LoVo (cell line): ENCODE results near the gene SLIT1.
A peak's percentile ranks its signal among the peaks of the same experiment; 100 is the strongest.
"Not testable (repeated sequence)": the region's sequence is repeated elsewhere in the genome, so short reads cannot be mapped to it uniquely, and the experiment has no call there.

Source experiments
- DNase-seq: peaks from one replicate; pipeline ENCODE4 v3.0.0-alpha.2; 2016; ENCODE audit warnings: low spot score

SLIT1 gene

DNA sequence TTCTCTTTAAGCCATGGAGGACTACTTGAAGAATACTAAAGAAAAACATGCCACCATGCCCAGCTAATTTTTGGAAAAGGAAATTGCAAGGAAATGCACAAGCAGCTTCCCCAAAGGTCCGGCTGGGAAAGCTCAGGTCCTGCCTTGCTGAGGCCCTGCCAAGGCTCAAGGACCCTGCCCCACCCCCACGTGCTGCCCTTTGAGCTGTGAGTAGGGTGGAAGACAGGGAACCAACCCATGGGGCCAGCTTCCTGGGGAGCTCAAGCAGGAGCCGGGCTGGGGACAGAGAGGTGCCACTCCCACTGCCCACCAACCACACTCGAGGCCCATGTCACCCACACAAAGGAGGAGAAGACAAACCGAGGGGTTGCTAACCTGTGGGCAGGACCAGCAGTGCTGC lies 78.2 kb downstream of the SLIT1 start:
- DNase-seq = no peak

DNA sequence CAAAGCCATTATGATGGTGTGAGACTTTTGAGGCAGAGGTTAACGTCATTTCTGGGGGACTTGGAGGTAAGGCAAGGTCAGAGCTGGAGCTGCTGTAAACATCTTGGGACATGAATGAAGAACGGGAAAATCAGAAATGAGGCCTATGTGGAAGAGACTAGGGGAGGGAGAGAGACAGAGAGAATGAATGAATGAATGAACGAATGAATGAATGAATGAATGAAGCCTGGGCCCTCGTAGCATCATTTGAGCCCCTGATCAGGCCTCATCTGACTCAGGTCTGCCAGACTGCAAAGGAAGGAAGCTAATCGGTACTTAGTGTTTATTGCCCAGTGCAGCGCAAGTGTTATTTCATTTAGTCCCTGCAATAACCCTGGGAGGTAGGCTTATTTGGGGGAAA lies 79.6 kb downstream of the SLIT1 start:
- DNase-seq = no peak

DNA sequence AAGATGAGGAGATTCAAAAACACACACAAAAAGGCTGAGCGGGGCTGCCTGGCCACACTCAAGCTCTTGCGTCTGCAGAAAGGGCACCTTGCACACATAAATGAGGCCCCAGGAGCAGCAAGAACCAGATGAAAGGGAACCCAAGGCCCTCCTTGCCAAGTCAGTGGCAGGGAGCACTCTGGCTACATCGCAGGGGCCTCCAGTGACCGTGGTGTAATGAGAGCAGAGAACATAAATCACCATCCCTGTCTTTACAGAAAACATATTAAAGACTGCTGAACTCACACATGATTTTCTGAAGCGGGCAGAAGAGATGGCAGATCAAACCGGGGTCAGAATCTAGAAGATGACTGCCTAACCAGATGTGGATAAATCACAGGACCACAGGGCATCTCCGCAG lies 80.5 kb downstream of the SLIT1 start:
- DNase-seq = no peak

DNA sequence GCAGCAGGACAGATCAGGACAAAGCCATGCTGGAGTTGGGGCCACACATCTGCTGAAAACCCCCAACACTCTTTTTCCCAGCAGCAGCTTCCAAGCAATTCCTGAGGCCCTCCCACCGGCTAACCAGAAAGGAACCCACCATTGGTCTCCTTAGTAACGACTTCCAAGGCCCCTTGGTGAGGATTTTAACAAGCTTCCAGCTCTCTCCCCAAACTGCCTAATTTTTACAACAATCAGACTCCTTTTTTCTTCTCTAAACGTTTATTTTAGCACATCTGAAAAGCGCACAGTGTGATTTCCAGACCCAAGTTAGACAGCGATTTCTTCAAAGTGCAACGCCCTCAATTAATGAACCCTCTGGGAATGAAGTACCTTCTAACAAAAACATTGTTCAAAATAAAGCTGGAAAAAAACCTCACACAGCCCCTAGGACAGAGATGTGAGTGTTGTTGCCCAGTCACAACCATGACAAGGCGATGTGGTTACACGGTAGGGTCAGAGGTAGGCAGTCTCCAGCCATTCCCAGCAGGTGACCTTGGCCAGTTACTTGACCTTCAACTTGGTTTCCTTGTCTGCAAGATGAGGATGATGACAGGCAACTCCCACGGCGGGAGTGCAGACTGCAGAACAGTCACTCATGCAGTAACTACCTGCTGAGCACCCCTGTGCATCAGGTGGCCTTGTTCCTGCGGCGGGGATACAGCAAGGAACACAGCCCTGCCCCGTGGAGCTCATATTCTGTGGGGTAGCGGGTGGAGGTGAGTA lies 82.3 kb downstream of the SLIT1 start:
- no peak for DNase-seq

DNA sequence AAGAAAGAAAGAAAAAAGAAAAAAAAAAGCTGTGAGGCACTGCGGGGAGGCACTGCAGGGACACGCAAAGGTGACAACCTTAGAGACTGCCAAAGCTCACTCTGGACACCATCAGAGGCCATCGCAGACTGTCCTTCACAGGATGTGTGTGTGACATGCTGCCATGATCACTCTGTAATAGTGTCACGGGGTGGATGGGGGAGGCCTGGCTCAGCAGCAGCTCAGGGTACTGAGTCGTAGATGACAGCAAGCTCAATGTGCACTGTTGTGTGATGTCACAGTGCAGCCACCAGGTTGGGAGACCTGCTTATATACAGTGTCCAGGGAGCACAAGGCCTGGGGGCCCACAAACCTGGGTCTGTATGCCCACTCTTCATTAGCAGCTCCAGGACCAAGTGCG lies 83.3 kb downstream of the SLIT1 start:
- no peak for DNase-seq

DNA sequence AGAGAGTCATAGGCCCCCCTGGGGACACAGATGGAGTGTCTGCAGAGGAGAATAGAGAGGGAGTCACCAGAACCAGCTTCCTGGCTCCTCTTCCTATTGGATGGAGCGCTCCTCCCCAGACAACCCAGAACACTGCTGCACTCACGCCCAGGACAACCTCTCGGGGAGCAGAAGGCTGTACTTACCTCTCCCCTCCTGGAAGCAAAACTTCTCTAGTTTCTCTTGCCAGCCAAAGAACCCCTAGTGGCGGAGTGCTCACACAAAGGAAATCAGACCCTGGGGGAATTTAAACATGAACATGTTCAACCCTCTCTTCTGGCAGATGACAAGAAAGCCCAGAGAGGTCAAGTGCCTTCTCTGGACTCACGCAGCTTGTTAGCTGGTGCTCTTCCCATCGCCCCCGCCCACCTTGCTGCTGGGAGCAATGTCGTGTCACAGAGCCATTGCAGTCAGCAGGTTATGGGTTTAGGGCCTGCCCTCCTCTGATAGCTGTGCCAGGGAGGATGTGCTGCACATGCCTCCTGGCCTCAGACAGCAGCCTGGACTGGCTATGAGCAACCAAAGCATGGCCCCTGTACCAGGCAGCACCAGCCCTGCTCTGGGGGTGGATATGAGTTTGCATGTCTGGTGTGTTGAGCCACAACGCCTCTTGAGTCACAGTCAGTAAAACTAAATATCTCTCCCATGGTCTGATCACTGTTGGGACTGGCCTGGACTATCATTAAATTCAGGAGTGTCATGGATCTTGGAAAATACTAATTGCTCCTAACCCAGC lies 84.4 kb downstream of the SLIT1 start:
- no peak for DNase-seq

DNA sequence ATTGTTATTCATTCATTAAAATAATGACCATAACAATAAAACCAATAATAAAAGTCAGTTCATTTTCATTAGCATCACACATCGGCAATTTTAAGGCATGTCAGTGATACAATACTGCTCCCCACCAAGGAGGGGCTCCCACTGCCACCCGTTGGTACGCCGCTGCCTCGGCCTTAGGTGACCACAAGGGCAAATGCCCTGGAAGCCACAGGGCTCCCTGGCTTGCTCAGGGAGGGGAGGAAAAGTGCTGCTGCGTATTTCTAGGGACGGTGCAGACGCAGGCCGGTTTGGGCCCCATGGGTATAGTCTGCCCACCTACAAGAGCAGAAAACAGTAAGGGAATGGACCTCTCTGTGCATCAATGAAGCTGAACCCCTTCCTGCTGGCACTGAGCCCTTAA lies 85.1 kb downstream of the SLIT1 start:
- DNase-seq = no peak

DNA sequence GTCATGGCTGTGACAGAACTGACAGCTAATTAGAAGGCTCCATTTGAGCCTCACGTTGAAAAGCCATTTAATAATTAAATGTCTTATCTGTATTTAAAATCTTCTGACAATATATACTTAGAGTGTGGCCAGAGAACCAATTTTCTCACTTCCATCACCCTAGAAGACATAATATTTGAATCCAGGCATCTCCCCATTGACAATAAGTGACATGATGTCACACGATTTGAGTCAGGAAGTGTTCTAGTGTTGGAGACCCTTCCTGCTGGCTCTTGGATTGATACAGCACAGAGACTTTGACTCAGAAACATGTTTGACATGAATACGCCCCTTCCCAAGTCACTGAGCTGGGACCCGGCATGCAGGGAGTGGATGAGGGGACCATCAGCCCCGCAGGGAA lies 85.9 kb downstream of the SLIT1 start:
- no peak for DNase-seq

DNA sequence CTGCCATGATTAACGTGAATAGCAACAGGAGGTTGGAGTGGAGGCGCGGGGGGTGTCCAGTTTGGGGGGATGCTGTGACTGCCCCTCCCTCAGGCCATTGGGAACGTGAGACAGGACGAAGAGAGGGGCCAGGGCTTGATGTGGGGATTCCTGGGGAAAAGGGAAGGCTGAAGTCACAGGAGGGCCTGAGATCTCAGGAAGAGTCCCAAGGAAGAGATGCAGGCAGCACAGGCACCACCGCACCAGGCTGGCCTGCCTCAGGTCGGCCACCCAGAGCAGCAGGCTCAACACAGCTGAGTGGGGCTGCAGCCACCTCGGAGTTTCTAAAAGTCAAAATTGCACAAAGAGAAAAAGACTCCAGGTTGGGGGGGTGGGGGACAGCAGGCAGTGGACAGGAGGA lies 86.7 kb downstream of the SLIT1 start:
- DNase-seq = no peak

DNA sequence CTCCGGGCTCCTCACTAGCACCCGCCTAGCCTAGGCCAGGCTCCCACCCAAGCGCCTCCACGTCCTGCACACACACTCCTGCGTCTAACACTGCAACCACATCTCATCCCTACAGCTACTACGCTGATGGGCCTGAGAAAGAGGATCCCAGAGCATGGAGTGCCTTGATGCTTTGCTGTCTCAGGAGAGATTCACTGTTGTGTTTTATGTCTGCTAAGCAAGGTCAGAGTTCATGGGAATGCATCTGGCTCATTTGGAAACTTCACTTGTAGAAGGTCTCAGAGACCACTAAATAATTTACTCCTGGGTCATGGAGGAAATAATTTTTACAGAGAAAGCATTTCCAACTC lies 88.7 kb downstream of the SLIT1 start:
- DNase-seq = no peak

DNA sequence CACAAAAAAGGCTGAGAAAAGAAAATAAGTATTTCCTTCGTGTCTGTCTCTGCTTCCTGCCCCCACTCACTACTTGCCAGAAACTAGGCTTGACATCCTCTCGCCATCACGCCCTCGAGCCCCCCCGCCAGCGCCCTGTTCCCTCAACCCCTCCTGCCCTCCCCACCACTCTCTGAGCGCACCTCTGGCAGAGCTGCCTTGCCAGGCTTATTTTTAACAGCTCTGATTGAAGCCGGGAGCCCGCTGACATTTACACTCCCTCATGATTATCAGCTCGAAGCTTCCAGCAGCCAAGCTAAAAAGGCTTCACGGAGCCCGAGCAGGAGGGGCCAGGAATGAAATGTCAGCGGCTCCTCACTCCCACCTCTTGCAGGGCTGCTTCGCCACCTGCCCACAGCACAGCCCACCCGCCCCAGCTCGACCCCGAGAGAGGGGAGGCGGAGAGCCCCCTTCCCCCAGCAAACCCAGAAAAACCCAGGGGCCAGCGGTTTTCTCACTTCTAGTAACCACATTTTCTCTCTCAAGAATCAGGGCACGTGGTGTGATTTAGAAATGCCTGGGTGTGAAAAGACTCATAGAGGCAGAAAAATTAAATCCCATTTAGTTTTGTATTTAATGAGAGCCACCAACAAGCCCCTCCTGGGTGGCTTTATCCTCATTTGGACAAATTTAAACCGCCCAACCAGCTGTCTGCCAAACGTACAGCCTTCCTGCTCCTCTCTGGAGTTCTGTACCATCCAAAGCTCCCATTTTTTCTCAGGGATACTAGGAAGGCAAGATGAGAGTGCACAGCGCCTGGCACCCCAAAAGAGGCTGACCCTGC lies 89.3 kb downstream of the SLIT1 start:
- DNase-seq = no peak

DNA sequence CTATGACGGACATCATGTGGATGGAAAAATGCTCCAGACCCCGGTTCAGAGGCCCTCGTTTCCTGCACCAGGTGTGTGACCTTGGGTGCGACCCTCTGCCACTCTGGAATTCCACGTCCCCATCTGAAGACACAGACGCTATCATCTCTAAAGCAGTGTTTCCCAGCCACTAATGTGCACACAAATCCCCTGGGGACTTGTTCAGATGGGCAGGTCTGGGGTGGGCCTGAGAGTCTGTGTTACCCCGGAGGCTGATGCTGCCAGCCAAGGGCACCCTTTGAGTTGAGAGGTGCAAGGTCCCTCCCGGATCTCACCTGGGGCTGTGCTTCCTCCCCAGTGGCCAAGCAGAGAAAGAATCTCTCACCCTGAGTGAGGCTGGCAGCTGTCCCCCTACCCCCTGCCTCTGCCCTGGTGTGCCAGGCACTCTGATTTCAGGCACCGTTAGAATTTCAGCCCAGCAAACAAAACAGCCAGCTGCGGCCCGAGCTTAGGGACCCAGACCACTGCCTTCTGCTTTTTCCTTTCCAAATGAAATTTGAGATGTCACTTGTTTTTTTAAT lies 90.0 kb downstream of the SLIT1 start:
- DNase-seq = no peak

DNA sequence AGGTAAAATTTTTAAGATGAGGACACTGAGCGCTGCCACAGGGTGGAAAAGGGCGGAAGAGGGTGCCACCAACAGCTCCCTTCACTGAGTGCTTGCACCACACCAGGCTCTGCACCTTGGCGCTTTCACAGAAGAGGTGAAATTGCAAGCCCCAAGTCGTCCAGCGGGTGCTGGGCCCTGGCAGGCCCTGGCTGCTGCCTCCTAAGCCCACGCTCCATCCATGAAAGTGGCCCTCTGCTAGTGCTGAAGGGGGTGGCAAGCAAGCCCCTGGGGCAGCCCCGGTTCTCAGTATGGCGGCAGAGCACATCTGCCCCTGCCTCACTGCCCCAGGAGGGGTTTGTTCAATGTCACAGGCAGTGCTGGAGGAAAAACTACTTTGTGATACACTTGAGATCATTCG lies 95.1 kb downstream of the SLIT1 start:
- DNase-seq = no peak

DNA sequence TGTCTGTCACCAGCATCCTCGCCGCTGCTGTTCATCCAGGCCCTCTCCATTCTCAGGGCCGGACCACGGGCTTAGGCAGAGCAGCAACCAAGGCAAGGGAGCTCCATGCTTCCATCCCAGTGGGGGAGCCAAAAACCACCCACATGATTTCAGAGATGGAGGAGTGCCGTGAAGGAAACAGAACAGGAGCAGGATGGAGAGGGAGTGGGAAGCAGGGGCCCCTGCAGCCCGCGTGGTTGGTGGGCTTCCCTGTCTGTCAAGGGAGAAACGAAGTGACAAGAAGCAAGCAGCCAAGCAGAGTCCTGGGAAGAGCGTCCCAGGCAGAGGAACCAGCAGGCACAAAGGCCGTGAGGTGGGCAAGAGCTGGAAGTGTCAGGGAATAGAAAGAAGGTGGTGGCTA lies 95.7 kb downstream of the SLIT1 start:
- no peak for DNase-seq

DNA sequence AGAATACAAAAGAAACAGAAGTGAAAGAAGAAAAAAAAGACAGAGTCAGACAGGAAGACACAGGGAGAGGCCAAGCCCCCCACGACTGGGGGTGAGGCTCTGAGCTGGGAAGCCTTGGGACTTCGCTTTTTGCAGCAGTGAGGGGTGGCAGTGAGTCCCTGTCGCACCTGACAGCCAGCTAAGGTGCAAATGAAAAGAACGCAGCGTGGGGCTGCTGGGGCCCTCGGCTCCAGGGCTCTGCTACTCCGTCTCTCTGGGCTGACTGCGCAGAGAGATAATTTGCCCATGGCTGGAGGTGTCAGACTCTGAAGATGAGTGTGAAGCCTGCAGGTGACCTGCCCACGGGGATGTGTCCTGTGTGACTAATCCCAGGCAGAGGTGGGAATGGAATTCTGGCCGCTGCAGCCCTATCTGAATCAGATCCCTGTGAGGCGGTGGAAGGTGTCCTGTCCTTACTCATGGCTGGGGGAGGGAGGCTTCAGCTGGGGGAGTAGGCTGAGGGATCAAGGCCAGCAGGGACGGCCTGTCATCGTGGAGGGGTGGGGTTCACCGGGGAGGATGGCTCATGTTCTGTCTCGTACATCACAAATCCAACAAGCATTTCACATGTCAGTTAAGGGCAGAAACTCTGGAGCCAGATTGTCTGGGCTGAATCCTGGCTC lies 96.4 kb downstream of the SLIT1 start:
- DNase-seq = peak; percentile 26

DNA sequence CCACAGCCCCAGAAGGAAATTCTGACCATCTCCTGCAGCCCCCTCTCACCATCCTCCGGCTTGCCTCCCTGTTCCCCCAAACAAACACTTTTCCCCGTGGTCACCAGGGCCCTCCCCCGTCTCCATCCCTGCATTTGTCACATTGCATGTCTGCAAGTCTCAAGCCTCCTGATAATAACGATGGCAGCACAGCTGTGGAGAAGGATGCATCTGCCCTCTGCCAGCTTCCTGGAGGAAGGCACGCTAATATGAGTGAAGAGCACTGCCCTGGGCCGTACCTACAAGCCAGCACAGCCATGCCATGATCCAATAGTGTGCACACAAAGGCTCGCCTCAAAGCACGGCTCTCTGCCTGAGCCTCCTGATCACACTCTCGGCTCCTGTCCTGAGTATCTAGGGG lies 98.5 kb downstream of the SLIT1 start:
- DNase-seq = no peak

DNA sequence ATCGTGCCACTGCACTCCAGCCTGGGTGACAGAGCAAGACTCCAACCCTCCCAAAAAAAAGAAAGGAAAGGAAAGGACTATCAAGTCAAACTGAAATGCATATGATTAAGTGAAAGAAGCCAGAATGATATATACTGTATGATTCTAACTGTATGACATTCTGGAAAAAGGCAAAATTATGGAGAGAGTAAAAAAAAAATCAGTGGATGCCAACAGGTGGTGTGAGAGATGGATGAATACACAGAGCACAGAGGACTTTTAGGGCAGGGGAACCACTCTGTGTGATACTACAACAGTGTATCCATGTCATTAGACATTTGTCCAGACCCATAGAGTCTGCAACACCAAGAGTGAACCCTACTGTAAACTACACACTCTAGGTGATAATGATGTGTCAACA lies 99.2 kb downstream of the SLIT1 start:
- DNase-seq = no peak

DNA sequence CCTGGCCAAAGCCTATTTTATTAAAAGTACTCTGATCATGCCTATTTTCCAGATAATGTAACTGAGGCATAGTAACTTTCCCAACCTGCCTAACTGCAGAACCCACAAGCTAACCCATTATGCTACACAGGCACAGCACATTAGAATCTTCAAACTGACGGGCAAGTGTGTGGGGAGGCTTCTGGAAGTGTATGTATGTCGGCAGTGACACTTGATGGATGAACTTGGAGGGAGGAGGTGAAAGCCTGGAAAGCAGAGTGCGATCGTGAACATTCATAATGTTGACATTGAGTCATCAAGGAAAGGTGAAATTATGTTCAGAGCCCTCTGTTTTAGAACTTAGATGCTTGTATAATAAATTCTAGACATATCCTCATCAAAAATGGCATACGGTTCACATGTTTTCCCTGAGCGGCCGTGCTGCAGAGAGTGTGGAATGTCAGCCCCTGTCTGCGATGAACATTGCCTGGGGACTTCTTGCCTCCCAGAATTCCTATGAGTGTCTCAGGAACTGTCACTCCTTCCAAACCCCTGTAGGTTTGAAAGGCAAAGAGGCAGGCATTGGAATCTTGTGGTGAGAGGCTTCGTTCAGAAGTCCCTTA lies 102.4 kb downstream of the SLIT1 start:
- no peak for DNase-seq

DNA sequence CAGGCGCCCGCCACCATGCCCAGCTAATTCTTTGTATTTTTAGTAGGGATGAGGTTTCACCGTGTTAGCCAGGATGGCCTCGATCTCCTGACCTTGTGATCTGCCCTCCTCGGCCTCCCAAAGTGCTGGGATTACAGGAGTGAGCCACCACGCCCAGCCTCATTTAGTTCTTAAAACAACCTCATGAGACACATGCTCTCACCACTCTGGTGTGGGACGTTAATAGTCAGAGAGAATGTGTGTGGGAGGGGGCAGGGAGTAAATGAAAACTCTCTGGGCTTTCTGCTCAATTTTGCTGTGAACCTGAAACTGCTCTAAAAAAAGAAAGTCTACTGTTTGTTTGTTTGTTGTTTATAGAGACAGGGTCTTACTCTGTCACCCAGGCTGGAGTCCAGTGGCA lies 103.2 kb downstream of the SLIT1 start:
- not testable (repeated sequence) for DNase-seq

DNA sequence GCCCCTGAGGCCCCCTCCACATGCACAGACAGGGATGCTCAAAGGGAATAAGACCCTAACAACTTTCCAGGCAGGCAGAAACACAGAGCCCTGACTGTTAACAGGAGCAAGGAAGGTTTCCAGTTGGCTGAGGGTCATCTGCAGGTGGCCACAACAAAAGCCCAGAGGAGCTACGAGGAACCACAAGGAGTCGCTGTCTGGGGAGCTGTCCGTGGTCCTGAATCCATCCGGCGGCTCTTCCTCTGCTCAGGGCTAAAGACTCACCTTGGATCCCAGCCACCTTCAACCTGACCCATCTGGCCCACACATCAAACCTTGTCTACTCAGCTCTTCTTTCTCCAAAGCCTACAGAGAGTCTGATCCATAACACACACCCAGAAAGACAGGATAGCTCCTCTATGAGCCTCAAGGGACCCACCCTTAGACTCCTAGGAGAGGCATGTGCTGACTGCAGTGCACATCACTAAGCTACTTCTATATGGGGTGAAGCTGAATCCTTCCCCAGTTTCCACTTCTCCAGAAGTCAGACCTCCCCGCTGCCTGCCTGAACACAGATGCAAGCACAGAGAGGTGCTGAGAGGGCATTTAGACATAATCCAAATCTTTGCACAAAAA lies 104.0 kb downstream of the SLIT1 start:
- peak; percentile 52 for DNase-seq

DNA sequence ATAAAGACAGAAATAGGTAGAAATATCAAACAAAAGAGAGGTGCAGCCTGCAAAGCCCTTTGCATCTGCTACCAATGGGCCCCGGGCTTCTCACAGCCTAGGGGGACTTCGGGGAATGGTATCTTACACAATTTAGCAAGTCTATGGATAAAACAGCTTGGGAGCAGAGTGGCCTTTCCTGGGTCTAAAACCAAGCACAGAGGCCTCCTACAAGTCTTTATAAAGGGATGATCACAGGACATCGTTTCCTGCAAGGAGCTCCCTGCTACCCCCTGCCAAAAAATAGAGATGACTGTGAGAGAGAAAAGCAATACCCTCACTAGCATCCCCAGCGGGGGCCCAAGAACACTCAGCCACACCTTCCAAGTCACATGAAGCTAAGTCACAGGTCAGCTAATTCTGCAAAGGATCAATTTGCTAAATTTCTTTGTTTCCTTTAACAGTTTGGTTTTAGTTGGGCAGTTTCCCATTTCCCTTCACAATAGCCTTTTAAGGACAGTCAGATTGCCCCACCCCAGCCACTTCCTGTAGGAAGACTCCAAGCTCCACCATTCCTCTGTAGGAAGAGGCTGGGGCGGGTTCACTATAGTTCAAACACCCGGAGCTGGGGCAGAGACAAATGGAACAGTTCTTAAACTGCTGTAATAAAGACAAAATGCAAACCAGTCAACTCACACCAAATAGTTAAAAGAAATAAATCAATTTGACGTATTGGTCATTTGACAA lies 105.5 kb downstream of the SLIT1 start:
- no peak for DNase-seq
